Measurements from ENCODE around the gene RBM5. TPM values are rescaled to one million over a fixed set of nuclear protein-coding genes. Genes with fewer than 3 reads are reported as not detected.

RBM5 gene
- total RNA-seq, 1 donor from 2014 or later, result 152 TPM

GRCh38 chr3:50121072-50122032 lies 32.6 kb downstream of the RBM5 start:
- peak; percentile 85 to 90 for DNase-seq (ENCODE audit: low read depth in 2 of 2)

DNA sequence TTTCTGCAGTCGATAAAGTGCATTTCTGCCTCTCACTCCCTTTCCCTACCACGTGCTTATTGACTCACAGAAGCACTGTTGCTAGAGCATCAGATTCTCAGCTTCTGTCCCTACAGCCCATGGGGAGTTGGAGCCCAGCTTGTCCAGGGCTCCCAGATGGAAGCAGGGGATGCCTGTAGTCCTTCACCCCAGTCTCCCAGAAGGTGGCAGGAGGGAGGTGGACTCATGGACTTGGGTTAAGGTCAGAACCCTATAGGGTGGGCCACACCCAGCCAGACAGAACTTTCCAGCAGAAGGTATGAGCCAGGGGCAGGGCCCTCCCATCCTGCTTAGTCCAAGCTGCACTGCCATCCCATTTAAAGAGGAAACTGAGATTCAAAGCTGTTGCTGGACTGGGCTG lies 33.4 kb downstream of the RBM5 start:
- DNase-seq (ENCODE audit: low read depth in 2 of 2), result peak in 1 of 2 donors; percentile 21

DNA sequence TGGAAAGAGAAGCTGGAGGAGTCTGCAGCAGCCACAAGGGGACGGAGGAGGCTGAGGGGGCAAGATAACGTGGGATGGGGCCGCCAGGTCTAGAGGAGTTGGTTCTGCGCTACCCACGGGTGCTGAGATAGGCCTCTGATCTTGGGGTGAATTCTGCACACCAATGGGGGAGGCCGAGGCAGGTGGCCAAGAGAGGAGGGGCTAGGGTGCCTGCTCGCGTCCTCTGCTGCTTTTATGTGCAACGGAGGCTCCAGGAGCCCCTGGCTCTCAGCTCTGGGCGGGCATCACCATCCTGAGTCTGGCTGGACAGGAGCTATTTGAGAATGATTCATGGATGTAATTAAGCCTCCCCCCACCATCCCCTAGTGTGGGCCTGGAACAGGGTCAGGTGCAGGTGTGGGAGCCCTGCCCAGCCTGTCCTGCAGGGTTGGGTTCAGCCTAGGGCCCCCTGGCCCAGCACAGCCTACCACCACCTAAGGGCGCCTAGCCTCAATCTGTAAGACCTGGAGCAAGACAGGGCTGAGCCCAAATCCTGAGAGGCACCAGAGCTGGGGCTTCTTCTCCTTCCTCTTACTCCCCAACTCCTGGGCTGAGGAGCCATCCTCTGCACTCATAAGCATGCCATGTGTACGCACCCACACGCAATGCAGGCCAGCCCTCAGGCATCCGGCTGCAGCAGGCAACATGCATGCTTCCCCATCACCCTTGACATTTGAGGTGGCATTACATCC lies 34.1 kb downstream of the RBM5 start:
- DNase-seq (ENCODE audit: low read depth in 2 of 2), result no peak

GRCh38 chr3:50123394-50124051 lies 34.8 kb downstream of the RBM5 start:
- no peak for DNase-seq (ENCODE audit: low read depth in 2 of 2)

- DNase-seq (ENCODE audit: low read depth in 2 of 2), result peak in 1 of 2 donors; percentile 39
Observed at GRCh38 chr3:50124052-50124799, 35.5 kb downstream of the RBM5 start.

DNA sequence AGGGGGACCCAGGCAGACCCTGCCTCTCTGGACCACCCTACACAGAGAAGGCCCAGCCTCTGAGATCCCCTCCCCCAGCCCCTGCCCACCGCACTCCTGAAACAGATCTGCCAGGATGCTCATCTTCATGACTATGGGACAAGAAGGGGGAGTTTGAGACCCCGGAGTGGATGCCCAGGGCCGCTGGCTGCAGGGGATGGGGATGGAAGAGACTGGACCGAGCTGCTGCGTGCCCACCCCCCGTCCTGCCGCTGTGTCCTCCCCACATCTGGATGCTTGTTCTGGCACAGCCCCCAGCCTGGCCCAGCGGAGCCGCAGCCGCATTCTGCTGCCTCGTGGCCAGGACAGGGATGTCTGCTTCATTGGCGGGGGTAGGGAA lies 36.1 kb downstream of the RBM5 start:
- no peak for DNase-seq (ENCODE audit: low read depth in 2 of 2)

- no peak for DNase-seq (ENCODE audit: low read depth in 2 of 2)
Observed at GRCh38 chr3:50125541-50126286, 37.0 kb downstream of the RBM5 start.

DNA sequence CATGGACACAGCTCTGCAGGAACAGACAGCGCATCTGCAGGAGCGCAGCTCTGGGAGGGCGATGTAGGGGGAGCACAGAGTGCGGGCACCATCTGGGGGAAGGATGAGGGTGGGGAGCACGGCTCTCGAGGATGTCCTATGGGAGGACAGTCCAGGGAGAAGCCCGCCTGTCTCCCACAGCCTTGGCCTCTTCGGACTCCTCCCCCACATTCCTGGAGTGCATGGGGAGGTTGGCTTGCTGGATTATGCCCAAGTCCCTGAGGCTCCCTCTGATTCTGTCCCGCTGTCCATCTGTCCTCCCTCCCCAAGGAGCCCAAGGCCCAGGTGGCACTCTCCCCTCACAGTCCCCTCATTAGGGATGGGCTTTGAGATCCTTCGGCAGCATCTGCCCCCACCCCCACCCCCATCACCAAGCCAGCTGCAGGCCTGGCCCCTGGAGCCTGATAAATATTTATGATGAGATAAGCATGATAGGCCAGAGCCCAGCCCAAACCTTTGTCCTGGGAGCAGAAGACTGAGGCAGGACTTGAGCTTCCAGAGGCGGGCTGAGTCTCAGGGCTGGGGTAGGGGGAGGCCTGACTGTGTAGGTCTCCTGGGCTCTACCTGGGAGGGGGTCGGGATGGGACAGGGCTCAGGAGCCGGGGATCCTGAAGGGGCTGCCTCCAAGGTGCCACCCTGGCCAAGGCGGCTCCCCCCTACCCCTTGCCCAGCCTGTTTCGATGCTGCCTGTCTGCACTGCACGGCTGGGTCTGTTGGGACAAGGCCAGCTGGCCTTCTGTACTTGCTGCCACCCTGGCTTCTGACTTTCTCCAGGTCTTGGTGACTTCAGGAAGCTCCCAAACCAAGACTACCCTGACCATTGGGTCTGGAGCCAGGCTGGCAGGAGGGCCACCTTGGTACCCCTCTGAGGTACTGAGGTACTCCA lies 37.8 kb downstream of the RBM5 start:
- no peak for DNase-seq (ENCODE audit: low read depth in 2 of 2)

- no peak for DNase-seq (ENCODE audit: low read depth in 2 of 2)
Observed at GRCh38 chr3:50127251-50127691, 38.6 kb downstream of the RBM5 start.

DNA sequence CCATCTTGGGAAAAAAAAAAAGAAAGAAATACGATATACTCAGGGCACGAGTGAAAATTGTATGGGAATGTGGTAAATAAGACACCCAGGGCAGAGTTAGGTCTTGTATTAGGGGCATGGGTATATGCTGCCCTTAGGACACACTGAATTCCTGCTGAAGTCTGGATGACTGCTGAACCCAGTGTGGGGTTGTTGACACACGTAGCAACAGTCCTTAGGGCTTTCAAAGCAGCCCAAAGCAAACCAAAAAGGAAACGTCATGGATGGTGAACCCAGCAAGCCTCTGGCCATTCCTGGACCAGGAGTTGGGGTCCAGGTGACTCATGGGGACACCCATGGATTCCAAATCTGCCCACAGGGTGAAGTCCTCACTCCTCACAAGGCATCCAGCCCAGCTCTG lies 39.3 kb downstream of the RBM5 start:
- DNase-seq (ENCODE audit: low read depth in 2 of 2), result no peak

DNA sequence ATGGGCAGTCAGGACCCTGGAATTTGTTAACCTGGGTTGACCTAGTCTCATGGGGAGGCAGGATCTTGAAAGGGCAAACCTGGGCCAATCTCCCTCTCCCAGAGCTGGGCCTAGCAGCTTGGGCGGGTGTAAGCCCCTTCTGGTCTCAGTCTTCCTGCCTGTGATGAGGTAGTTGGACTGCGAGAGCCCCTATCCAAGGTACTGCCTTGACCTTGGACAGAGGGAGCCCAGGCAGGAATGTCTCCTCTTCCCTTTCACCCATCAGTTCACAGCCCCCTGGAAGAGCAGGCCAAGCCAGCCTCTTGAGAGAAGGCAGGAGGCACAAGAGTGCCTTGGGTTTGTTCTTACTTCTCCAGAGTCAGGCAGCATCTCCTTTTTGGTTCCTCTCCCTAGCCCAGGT lies 41.7 kb downstream of the RBM5 start:
- no peak for DNase-seq (ENCODE audit: low read depth in 2 of 2)

GRCh38 chr3:50132421-50133282 lies 43.9 kb downstream of the RBM5 start:
- no peak for DNase-seq (ENCODE audit: low read depth in 2 of 2)

- no peak for DNase-seq (ENCODE audit: low read depth in 2 of 2)
Observed at GRCh38 chr3:50133283-50133615, 44.5 kb downstream of the RBM5 start.

- no peak for DNase-seq (ENCODE audit: low read depth in 2 of 2)
Observed at GRCh38 chr3:50134367-50134766, 45.6 kb downstream of the RBM5 start.

DNA sequence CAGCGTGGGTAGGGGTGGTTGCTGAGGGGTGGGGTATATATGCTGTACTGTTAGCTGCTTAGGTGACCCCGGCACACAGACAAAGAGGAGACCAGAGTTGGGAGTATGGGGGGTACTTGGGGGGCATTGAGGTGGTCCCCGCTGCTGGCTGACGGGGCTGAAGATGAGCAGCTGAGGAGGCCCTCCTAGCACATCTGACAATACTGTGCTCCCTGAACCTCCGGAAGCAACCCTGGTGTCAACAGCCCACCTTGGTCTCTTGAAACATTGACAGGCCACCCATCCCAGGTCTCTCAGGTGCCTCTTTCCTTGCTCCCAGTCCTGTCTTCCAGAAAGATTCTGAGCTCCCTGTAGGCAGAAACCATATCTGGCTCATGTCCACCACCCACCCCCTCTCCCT lies 47.2 kb downstream of the RBM5 start:
- no peak for DNase-seq (ENCODE audit: low read depth in 2 of 2)

DNA sequence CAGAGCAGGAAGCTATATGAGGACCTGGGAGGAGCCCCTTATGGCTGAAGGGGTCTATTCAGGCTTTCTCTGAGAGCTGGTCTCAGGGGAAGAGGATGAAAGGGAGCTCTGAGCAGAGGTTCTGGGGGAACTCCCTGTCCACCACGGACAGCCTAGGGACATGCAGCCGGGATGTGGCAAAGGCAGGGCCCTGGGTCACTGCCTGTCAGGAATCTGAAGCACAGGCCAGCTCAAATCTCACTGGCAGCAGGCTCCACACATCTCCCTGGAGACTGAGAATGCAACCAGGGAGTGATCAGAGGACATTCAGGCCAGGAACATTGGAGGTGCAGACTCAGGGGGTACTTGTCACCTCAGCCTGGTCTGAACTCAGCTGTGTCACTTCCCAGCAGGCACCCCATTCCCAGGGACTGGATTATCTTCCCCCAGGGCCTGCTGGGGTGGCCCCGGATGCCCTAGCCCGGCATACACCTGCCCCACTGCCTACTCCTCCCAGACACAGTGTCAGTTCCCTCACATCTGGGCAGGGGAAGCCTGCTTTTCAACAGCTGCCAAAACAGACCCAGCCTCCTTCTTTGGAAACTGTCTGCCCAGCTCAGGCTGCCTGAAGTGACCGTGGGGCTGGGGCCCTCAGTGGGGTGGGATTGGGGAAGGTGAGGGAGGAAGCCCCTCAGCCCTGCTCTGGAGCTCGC lies 48.1 kb downstream of the RBM5 start:
- no peak for DNase-seq (ENCODE audit: low read depth in 2 of 2)

DNA sequence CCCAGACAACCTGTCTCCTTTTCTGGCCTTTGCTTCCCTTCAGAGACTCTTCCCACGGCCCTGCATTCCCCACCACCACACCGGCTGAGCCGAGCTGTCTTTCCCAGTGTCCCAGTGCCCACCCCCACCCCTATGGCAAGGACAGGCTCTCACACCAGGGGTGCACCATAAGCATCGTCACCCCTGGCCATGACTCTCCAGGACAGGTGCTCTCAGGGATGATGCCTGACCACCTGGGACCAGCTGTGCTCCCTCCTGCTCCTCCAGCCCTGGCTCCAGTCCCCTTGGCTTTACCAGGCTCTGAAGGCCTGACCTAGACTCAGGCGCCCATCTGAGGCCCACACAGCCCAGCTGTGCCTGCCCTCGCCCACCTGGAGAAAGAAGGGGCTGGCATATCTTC lies 48.8 kb downstream of the RBM5 start:
- DNase-seq (ENCODE audit: low read depth in 2 of 2), result no peak
